Parathyroid adenoma (tissue), 2 donors: ENCODE data around the gene C11orf68.

Experiments used
- H2AFZ ChIP-seq: fragments of 300-600 bp; sonication (generic); one replicate; pipeline ENCODE4 v1.7.0; 2017; ENCODE audit warnings: antibody characterized with exemption, mild to moderate bottlenecking
- H3K27ac ChIP-seq: fragments of 300-600 bp; sonication (generic); one replicate; pipeline ENCODE4 v1.7.0; 2017
- H3K27me3 ChIP-seq: fragments of 300-600 bp; sonication (generic); one replicate; pipeline ENCODE4 v1.7.0; 2017; ENCODE audit warnings: low read length; ENCODE audit not compliant: control insufficient read depth, insufficient read depth
- H3K36me3 ChIP-seq: fragments of 300-600 bp; sonication (generic); one replicate; pipeline ENCODE4 v1.7.0; 2017; ENCODE audit warnings: low read length; ENCODE audit not compliant: control insufficient read depth, insufficient read depth
- H3K4me1 ChIP-seq: fragments of 300-600 bp; sonication (generic); one replicate; pipeline ENCODE4 v1.7.0; 2017; ENCODE audit warnings: control low read depth
- H3K4me2 ChIP-seq: fragments of 300-600 bp; sonication (generic); one replicate; pipeline ENCODE4 v1.7.0; 2017; ENCODE audit warnings: low read length
- H3K4me3 ChIP-seq: fragments of 300-600 bp; sonication (generic); one replicate; pipeline ENCODE4 v1.7.0; 2017; ENCODE audit warnings: low read depth, low read length
- H3K79me2 ChIP-seq: fragments of 300-600 bp; sonication (generic); one replicate; pipeline ENCODE4 v1.7.0; 2017; ENCODE audit warnings: control low read depth
- H3K9ac ChIP-seq: fragments of 300-600 bp; sonication (generic); one replicate; pipeline ENCODE4 v1.7.0; 2017; ENCODE audit warnings: mild to moderate bottlenecking
- H3K9me3 ChIP-seq: fragments of 300-600 bp; sonication (generic); one replicate; pipeline ENCODE4 v1.7.0; 2017; ENCODE audit warnings: low read length; ENCODE audit not compliant: control insufficient read depth
- CTCF ChIP-seq: fragments of 300-600 bp; sonication (generic); IDR thresholded peaks from one replicate; pipeline ENCODE4 v1.7.0; 2017; ENCODE audit warnings: antibody characterized with exemption, mild to moderate bottlenecking
- donor health status: primary hyperparathyroidism.

The C11orf68 gene

GRCh38 chr11:65911682-65912568 lies 6.9 kb downstream of the C11orf68 start:
- no peaks in the 10 kb centered on the region for H3K36me3 ChIP-seq
- H3K4me3 ChIP-seq: no peak overlapping the region
- peaks cover 2% of the 10 kb centered on the region for H3K4me1 ChIP-seq
- no peak overlapping the region for H3K27ac ChIP-seq
- H3K9me3 ChIP-seq: no peaks in the 10 kb centered on the region
- no peak overlapping the region for H2AFZ ChIP-seq
- H3K4me2 ChIP-seq: no peak overlapping the region
- TF ChIP-seq CTCF: peak; percentile 7
- H3K9ac ChIP-seq: no peak overlapping the region
- no peaks in the 10 kb centered on the region for H3K79me2 ChIP-seq
- H3K27me3 ChIP-seq: no peaks in the 10 kb centered on the region

DNA sequence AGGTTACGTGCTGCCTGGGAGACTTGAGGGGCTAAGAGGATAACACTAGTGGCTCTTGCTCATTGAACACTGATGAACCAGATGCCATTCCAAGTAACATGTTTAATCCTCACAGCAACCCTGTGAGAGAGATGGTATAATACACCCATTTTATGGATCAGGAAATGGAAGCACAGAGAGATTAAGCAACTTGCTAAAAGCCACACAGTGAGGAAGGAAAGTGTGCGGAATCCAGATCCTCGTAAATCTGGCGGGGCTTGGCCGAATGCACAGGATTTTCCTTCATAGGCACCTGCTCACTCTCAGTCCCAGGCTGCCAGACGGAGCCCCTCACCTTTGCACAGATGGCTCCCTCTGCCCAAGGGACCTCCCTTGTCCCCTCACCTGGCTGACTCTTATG lies 11.0 kb downstream of the C11orf68 start:
- H3K79me2 ChIP-seq: no peaks in the 10 kb centered on the region
- H3K27me3 ChIP-seq: no peaks in the 10 kb centered on the region
- no peaks in the 10 kb centered on the region for H3K9me3 ChIP-seq
- no peaks in the 10 kb centered on the region for H3K36me3 ChIP-seq
- no peak overlapping the region for H3K4me3 ChIP-seq
- no peak overlapping the region for H2AFZ ChIP-seq
- peaks cover 2% of the 10 kb centered on the region for H3K4me1 ChIP-seq
- no peak overlapping the region for H3K9ac ChIP-seq
- H3K4me2 ChIP-seq: no peak overlapping the region
- TF ChIP-seq CTCF: no peak
- H3K27ac ChIP-seq: no peak overlapping the region

- H3K79me2 ChIP-seq: no peaks in the 10 kb centered on the region
- no peaks in the 10 kb centered on the region for H3K36me3 ChIP-seq
- no peaks in the 10 kb centered on the region for H3K27me3 ChIP-seq
- no peak overlapping the region for H2AFZ ChIP-seq
- no peak overlapping the region for H3K9ac ChIP-seq
- no peak for TF ChIP-seq CTCF
- peaks cover 2% of the 10 kb centered on the region for H3K4me1 ChIP-seq
- no peak overlapping the region for H3K27ac ChIP-seq
- H3K4me3 ChIP-seq: no peak overlapping the region
- H3K9me3 ChIP-seq: no peaks in the 10 kb centered on the region
- H3K4me2 ChIP-seq: no peak overlapping the region
Measured at GRCh38 chr11:65906602-65907001, 12.3 kb downstream of the C11orf68 start.

DNA sequence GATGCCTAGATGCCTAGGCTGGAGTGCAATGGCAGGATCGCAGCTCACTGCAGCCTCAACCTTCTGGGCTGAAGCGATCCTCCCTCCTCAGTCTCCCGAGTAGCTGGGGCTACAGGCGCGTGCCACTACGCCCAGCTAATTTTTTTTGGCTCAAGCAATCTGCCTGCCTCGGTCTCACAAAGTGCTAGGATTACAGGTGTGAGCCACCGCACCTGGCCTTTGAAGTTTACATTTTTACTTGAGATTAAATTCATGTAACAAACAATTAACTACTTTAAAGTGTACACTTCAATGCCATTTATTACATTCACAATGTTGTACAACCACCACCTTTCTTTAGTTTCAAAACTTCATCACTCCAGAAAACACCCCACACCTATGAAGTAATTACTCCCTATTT lies 15.1 kb downstream of the C11orf68 start:
- TF ChIP-seq CTCF: no peak
- Histone ChIP-seq H3K9ac (no peak overlapping the region), H3K4me3 (no peak overlapping the region), H3K9me3 (no peaks in the 10 kb centered on the region), H3K27ac (no peak overlapping the region), H3K36me3 (no peaks in the 10 kb centered on the region), H3K4me2 (no peak overlapping the region), H3K79me2 (no peaks in the 10 kb centered on the region), H3K4me1 (no peaks in the 10 kb centered on the region), H2AFZ (no peak overlapping the region), H3K27me3 (no peaks in the 10 kb centered on the region)

GRCh38 chr11:65903068-65903481 lies 15.8 kb downstream of the C11orf68 start:
- Histone ChIP-seq H3K36me3 (no peaks in the 10 kb centered on the region), H3K9ac (no peak overlapping the region), H3K27me3 (no peaks in the 10 kb centered on the region), H3K4me3 (no peak overlapping the region), H3K4me1 (no peaks in the 10 kb centered on the region), H2AFZ (no peak overlapping the region), H3K27ac (no peak overlapping the region), H3K79me2 (no peaks in the 10 kb centered on the region), H3K4me2 (no peak overlapping the region), H3K9me3 (no peaks in the 10 kb centered on the region)
- no peak for TF ChIP-seq CTCF
